RCC 7860 (cell line): Measurements from ENCODE around the gene SLX9.

Experiments
- DNase-seq: peaks from one replicate; pipeline ENCODE4 v3.0.0-alpha.2; 2015; ENCODE audit warnings: low spot score
- FAIRE-seq: peaks from 2 replicates; lab custom pipeline; 2012; peaks lifted over from hg19 to GRCh38; lab: Jason Lieb, UNC

SLX9 gene

GRCh38 chr21:44939532-44940115 lies at the start of gene SLX9:
TSS of gene SLX9 (plus strand) at chr21:44940029. CDS start at chr21:44940058, 29 bp downstream.
- no peak for FAIRE-seq
- DNase-seq, result peak; percentile 58

GRCh38 chr21:44890338-44890931 lies 49.4 kb upstream of the SLX9 start:
- FAIRE-seq (no peak), DNase-seq (no peak)

- DNase-seq (no peak), FAIRE-seq (no peak)
Observed at GRCh38 chr21:44890961-44891541, 48.8 kb upstream of the SLX9 start.

GRCh38 chr21:44891631-44892031 lies 48.2 kb upstream of the SLX9 start:
- DNase-seq, result no peak
- FAIRE-seq, result no peak

- DNase-seq, result no peak
- FAIRE-seq, result no peak
Observed at GRCh38 chr21:44892095-44892494, 47.7 kb upstream of the SLX9 start.

- DNase-seq (no peak), FAIRE-seq (no peak)
Observed at GRCh38 chr21:44892536-44893277, 47.1 kb upstream of the SLX9 start.

- FAIRE-seq, result no peak
- no peak for DNase-seq
Observed at GRCh38 chr21:44893278-44893556, 46.6 kb upstream of the SLX9 start.

- FAIRE-seq (no peak), DNase-seq (no peak)
Observed at GRCh38 chr21:44893948-44894656, 45.7 kb upstream of the SLX9 start.

- DNase-seq, result no peak
- no peak for FAIRE-seq
Observed at GRCh38 chr21:44894687-44895302, 45.0 kb upstream of the SLX9 start.

- no peak for FAIRE-seq
- no peak for DNase-seq
Observed at GRCh38 chr21:44895859-44896258, 44.0 kb upstream of the SLX9 start.

- FAIRE-seq, result no peak
- no peak for DNase-seq
Observed at GRCh38 chr21:44896561-44897286, 43.1 kb upstream of the SLX9 start.

GRCh38 chr21:44897326-44898010 lies 42.4 kb upstream of the SLX9 start:
- DNase-seq (no peak), FAIRE-seq (no peak)

- FAIRE-seq (no peak), DNase-seq (no peak)
Observed at GRCh38 chr21:44898011-44898488, 41.8 kb upstream of the SLX9 start.

GRCh38 chr21:44898851-44899767 lies 40.7 kb upstream of the SLX9 start:
- FAIRE-seq, result no peak
- DNase-seq, result no peak

GRCh38 chr21:44899768-44900558 lies 39.9 kb upstream of the SLX9 start:
- DNase-seq (no peak), FAIRE-seq (no peak)

GRCh38 chr21:44900559-44901251 lies 39.1 kb upstream of the SLX9 start:
- FAIRE-seq, result no peak
- no peak for DNase-seq

- DNase-seq (no peak), FAIRE-seq (no peak)
Observed at GRCh38 chr21:44901391-44902074, 38.3 kb upstream of the SLX9 start.
